ENCODE results near the gene ERC1. TPM values are rescaled to one million over a fixed set of nuclear protein-coding genes. Genes with fewer than 3 reads are reported as not detected.

Gene ERC1
- total and polyA plus RNA-seq, 2 donors (not counting 3 experiments of a cell fraction or from before 2014, with no cell fraction given) = 11.7 to 66.1 TPM

- FAIRE-seq = no peak
- no peak overlapping the region for H2AFZ ChIP-seq (ENCODE audit: low read depth, low read length)
- CTCF ChIA-PET = interaction anchor here (1.8 kb wide), 1 partner anchor 7 kb away, joined by 5 read pairs; no protein-coding TSS in a partner anchor
These were observed 334.6 kb downstream of the ERC1 start for GRCh38 chr12:1325666-1326065.

More at GRCh38 chr12:1325666-1326065, 334.6 kb downstream of the ERC1 start:
- Histone ChIP-seq H3K9ac (replicated peaks; ENCODE audit: extremely low read depth, insufficient read depth, low read length) (no peak overlapping the region), H3K36me3 (ENCODE audit: control insufficient read depth in 2 of 2, extremely low read depth in 1 of 2, insufficient read depth in 2 of 2, low read length in 2 of 2) (no peaks in the 10 kb centered on the region), H3K9me3 (replicated peaks; ENCODE audit: control insufficient read depth, insufficient read depth, low read length) (no peaks in the 10 kb centered on the region), H4K20me1 (replicated peaks; ENCODE audit: control insufficient read depth, extremely low read depth, insufficient read depth, low read length) (no peaks in the 10 kb centered on the region), H3K9me1 (replicated peaks; ENCODE audit: control insufficient read depth, extremely low read depth, insufficient read depth, low read length) (no peaks in the 10 kb centered on the region), H3K79me2 (ENCODE audit: control insufficient read depth, insufficient read depth, low read length) (no peaks in the 10 kb centered on the region), H3K4me1 (ENCODE audit: control insufficient read depth, extremely low read depth, insufficient read depth, low read length) (no peaks in the 10 kb centered on the region), H3K27ac (ENCODE audit: insufficient read depth, low read depth, low read length) (no peak overlapping the region), H3K4me2 (ENCODE audit: insufficient read depth, low read length) (no peak overlapping the region), H3K27me3 (ENCODE audit: control insufficient read depth in 2 of 2, insufficient read depth in 2 of 2, low read length in 2 of 2) (no peaks in the 10 kb centered on the region), H3K4me3 (replicated peaks in 1 of 3; ENCODE audit: insufficient read depth in 1 of 3, low read depth in 1 of 3, low read length in 3 of 3) (no peak overlapping the region)
- POLR2A ChIA-PET = interaction anchor here (0.6 kb wide), 1 partner anchor 28 kb away, joined by 5 read pairs; no protein-coding TSS in a partner anchor
- intact Hi-C loops (cut with micrococcal nuclease) (no loop called here), dilution Hi-C loops (cut with MboI; ENCODE audit: extremely low pct_ligation_motif_present, low sequenced_read_pairs) (no loop called here)
- TF ChIP-seq JUN (IDR thresholded peaks at IDR 0.05; ENCODE audit: borderline replicate concordance, insufficient read depth, insufficient read length, low read depth) (no peak), MYC (IDR thresholded peaks at IDR 0.05; ENCODE audit: low read depth, low read length) (no peak), POLR2AphosphoS5 (IDR thresholded peaks at IDR 0.05; ENCODE audit: insufficient read depth, low read depth, low read length) (no peak), MAX (IDR thresholded peaks at IDR 0.05; ENCODE audit: insufficient read depth, insufficient read length) (no peak), CTCF (IDR thresholded peaks at IDR 0.05; ENCODE audit: extremely low read depth in 1 of 2, insufficient read depth in 1 of 2, low read depth in 1 of 2, low read length in 2 of 2) (no peak), EZH2 (IDR thresholded peaks at IDR 0.05; ENCODE audit: borderline replicate concordance, low read depth, low read length, severe bottlenecking) (no peak), POLR2A (IDR thresholded peaks at IDR 0.05; ENCODE audit: low read depth, low read length) (no peak), FOS (IDR thresholded peaks at IDR 0.05; ENCODE audit: borderline replicate concordance, insufficient read depth, low read length) (no peak), GATA2 (IDR thresholded peaks at IDR 0.05; ENCODE audit: insufficient read depth, insufficient read length, low read depth, low read length) (no peak)
- BruUV-seq (replicated peaks) = no TSS peak
- DNase-seq (ENCODE audit: low read depth, low spot score) = no peak
